ENCODE measurements around the gene PSMA2. TPM values are rescaled to one million over a fixed set of nuclear protein-coding genes. Genes with fewer than 3 reads are reported as not detected.
A peak's percentile ranks its signal among the peaks of the same experiment; 100 is the strongest.

The PSMA2 gene
- total RNA-seq = 100 to 1,000 TPM in 1 of 4 donors, 10 to 100 TPM in 3; 54.5 to 121 (median 67.2) TPM

- intact Hi-C loops (cut with DNase I; ENCODE audit: low total_unique reads) = no loop called here
- H3K9me3 ChIP-seq = no peaks in the 10 kb centered on the region
- no peaks in the 10 kb centered on the region for H3K36me3 ChIP-seq
- DNase-seq = peak; percentile 95
- peak; percentile 50 to 57 for TF ChIP-seq POLR2A (IDR thresholded peaks at IDR 0.05)
- no peak for TF ChIP-seq CTCF (IDR thresholded peaks at IDR 0.05)
- no peaks in the 10 kb centered on the region for H3K27me3 ChIP-seq
- H3K4me3 ChIP-seq = peak within 1 kb of the TSS; percentile 80 to 90
- peak within 1 kb of the TSS; percentile 76 to 81 for H3K27ac ChIP-seq
- peaks cover 3 to 8% of the 10 kb centered on the region in 2 donors for H3K4me1 ChIP-seq
Observed at GRCh38 chr7:42931834-42932651, at the start of gene PSMA2, which contains the start of gene MRPL32. Gene PSMA2 (minus strand): TSS chr7:42932174. CDS start chr7:42932158, 16 bp downstream. Gene MRPL32 (plus strand): TSS chr7:42932376. CDS start chr7:42932387, 11 bp downstream.

- no peak for TF ChIP-seq POLR2A (IDR thresholded peaks at IDR 0.05)
- TF ChIP-seq CTCF (IDR thresholded peaks at IDR 0.05) = no peak
- Histone ChIP-seq H3K4me1 (no peaks in the 10 kb centered on the region), H3K27ac (no peak overlapping the region), H3K27me3 (no peaks in the 10 kb centered on the region), H3K36me3 (no peaks in the 10 kb centered on the region), H3K4me3 (no peak overlapping the region), H3K9me3 (no peaks in the 10 kb centered on the region)
- intact Hi-C loops (cut with DNase I; ENCODE audit: low total_unique reads) = no loop called here
- no peak for DNase-seq
Observed at GRCh38 chr7:42981601-42982000, 49.6 kb upstream of the PSMA2 start.

- intact Hi-C loops (cut with DNase I; ENCODE audit: low total_unique reads) = no loop called here
- H3K4me3 ChIP-seq = no peak overlapping the region
- no peaks in the 10 kb centered on the region for H3K27me3 ChIP-seq
- TF ChIP-seq POLR2A (IDR thresholded peaks at IDR 0.05) = no peak
- no peak overlapping the region for H3K27ac ChIP-seq
- H3K36me3 ChIP-seq = no peaks in the 10 kb centered on the region
- no peak for DNase-seq
- no peaks in the 10 kb centered on the region for H3K4me1 ChIP-seq
- H3K9me3 ChIP-seq = no peaks in the 10 kb centered on the region
Observed at GRCh38 chr7:42980514-42980913, 48.5 kb upstream of the PSMA2 start.

- no peak for DNase-seq
- Histone ChIP-seq H3K4me1 (no peaks in the 10 kb centered on the region), H3K27ac (no peak overlapping the region), H3K36me3 (no peaks in the 10 kb centered on the region), H3K4me3 (no peak overlapping the region), H3K9me3 (no peaks in the 10 kb centered on the region), H3K27me3 (no peaks in the 10 kb centered on the region)
- TF ChIP-seq POLR2A (IDR thresholded peaks at IDR 0.05) = no peak
- no peak for TF ChIP-seq CTCF (IDR thresholded peaks at IDR 0.05)
- intact Hi-C loops (cut with DNase I; ENCODE audit: low total_unique reads) = no loop called here
Observed at GRCh38 chr7:42980084-42980483, 48.1 kb upstream of the PSMA2 start.

- intact Hi-C loops (cut with DNase I; ENCODE audit: low total_unique reads) = no loop called here
- no peaks in the 10 kb centered on the region for H3K9me3 ChIP-seq
Observed at GRCh38 chr7:42978496-42978895, 46.5 kb upstream of the PSMA2 start.

GRCh38 chr7:42976371-42976770 lies 44.4 kb upstream of the PSMA2 start:
- no peaks in the 10 kb centered on the region for H3K36me3 ChIP-seq
- H3K27ac ChIP-seq = no peak overlapping the region
- intact Hi-C loops (cut with DNase I; ENCODE audit: low total_unique reads) = no loop called here
- no peak for DNase-seq
- TF ChIP-seq CTCF (IDR thresholded peaks at IDR 0.05) = no peak
- no peak for TF ChIP-seq POLR2A (IDR thresholded peaks at IDR 0.05)
- H3K4me3 ChIP-seq = no peak overlapping the region
- no peaks in the 10 kb centered on the region for H3K4me1 ChIP-seq
- no peaks in the 10 kb centered on the region for H3K27me3 ChIP-seq
- no peaks in the 10 kb centered on the region for H3K9me3 ChIP-seq

More at GRCh38 chr7:42978496-42978895, 46.5 kb upstream of the PSMA2 start:
- Histone ChIP-seq H3K4me3 (no peak overlapping the region), H3K27ac (no peak overlapping the region), H3K36me3 (no peaks in the 10 kb centered on the region), H3K27me3 (no peaks in the 10 kb centered on the region), H3K4me1 (no peaks in the 10 kb centered on the region)
- DNase-seq = no peak
- no peak for TF ChIP-seq POLR2A (IDR thresholded peaks at IDR 0.05)

Measured in uterus (tissue), 4 donors.